ENCODE results near the gene CCDC33.

DNA sequence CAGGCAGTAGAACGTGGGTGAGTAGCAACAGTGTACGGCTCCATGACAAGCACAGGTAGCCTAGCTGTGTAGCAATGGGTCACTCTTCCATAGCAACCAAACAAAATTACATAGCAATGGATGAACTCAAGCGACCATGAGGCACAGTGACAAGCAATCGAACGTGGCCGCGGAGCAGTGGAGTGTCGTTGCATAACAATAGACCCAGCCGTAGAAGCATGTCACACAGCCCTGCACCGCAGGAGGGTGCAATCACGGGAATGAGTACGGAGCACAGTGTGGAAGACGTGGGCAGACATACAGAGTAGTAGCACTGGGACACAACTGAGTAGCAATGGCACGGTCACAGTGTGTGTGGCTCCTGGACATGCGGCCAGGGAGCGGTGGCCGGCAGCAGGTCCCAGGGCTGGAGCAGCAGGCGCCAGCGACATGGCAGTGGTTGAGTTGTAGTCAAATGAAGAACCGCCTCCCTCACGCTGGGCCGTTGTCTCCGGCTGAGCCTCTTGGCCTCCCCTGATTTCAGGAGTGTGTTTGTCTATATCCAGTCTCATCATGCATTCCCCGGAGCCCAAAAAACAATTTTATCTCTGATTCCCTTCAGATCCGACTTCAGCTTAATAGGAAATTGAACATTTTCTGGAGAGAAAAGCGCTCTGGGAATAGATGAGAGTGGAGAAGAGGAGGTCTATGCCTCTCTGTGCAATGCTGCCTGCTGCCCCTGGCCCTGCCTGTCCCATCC is 64.1 kb downstream of the CCDC33 start:
- TF ChIP-seq, protein P1, sequence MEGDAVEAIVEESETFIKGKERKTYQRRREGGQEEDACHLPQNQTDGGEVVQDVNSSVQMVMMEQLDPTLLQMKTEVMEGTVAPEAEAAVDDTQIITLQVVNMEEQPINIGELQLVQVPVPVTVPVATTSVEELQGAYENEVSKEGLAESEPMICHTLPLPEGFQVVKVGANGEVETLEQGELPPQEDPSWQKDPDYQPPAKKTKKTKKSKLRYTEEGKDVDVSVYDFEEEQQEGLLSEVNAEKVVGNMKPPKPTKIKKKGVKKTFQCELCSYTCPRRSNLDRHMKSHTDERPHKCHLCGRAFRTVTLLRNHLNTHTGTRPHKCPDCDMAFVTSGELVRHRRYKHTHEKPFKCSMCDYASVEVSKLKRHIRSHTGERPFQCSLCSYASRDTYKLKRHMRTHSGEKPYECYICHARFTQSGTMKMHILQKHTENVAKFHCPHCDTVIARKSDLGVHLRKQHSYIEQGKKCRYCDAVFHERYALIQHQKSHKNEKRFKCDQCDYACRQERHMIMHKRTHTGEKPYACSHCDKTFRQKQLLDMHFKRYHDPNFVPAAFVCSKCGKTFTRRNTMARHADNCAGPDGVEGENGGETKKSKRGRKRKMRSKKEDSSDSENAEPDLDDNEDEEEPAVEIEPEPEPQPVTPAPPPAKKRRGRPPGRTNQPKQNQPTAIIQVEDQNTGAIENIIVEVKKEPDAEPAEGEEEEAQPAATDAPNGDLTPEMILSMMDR (IDR thresholded peaks at IDR 0.05; ENCODE audit: low read depth, low read length) = no peak
- no peak for TF ChIP-seq EZH2phosphoT487 (IDR thresholded peaks at IDR 0.05; ENCODE audit: low read depth)

All from OCI-LY3 (cell line).